ENCODE results near the gene MCRIP1. TPM values are rescaled to one million over a fixed set of nuclear protein-coding genes. Genes with fewer than 3 reads are reported as not detected.

Gene MCRIP1
- polyA plus RNA-seq, 1 of the 3 experiments (the other 2 are of a cell fraction) = 156 TPM

GRCh38 chr17:81868674-81869220 is 35.7 kb upstream of the MCRIP1 start:
- H3K4me2 ChIP-seq = peak overlapping the region; percentile 99

DNA sequence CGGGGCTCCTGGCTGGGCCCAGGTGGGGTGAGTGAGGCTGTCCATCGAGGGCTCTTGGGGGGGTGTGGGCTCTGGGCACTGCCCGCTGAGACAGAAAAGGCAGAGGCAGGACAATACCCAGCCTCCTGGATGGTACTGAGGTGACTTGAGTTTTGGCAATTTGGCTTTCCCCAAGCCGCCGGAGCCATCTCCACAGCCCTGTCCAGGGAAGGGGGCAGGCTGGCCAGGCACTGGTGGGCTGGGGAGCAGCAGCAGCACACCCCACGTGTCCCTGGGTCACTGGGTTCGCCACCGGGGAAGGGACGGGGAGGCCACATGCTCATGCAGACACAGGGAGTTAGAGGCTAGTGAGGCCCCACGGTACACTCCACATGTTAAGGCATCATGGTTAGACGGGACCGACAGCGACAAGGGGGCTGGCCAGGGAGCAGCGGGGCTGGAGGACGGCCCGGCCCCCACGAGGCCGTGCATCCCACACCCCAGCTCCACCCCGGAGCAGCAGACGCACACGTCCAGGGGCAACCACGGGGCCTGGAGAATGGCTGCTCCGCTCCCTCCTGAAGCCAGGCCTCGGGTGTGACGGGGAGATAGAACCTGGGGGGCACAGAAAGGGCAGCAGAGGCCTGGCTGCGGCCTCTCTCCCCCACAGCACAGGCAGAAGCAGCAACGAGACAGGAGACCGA is 35.0 kb upstream of the MCRIP1 start:
- Histone ChIP-seq H3K27ac (ENCODE audit: low read depth in 2 of 2, low read length in 1 of 2) (peak overlapping the region; percentile 86 to 95), H3K79me2 (ENCODE audit: insufficient read depth) (peaks cover 78% of the 10 kb centered on the region), H3K4me2 (peak overlapping the region; percentile 99; the same call in 1 of the 2 replicates), H3K27me3 (ENCODE audit: insufficient read depth) (no peaks in the 10 kb centered on the region), H2AFZ (ENCODE audit: low read depth) (no peak overlapping the region), H3K36me3 (replicated peaks in 1 of 2; ENCODE audit: control insufficient read depth in 1 of 2, insufficient read depth in 2 of 2, low read length in 1 of 2) (peaks cover 33 to 48% of the 10 kb centered on the region in 2 experiments), H3F3A (replicated peaks; ENCODE audit: insufficient read depth) (peaks cover 69% of the 10 kb centered on the region), H3K9me3 (no peaks in the 10 kb centered on the region), H3K4me3 (ENCODE audit: low read depth in 2 of 2, low read length in 1 of 2) (no peak overlapping the region; a peak in 1 of 4 replicates), H3K4me1 (ENCODE audit: control insufficient read depth in 1 of 2, insufficient read depth in 2 of 2, low read depth in 1 of 2, low read length in 1 of 2) (peaks cover 24 to 59% of the 10 kb centered on the region in 2 experiments; a peak in 3 of 4 replicates), H4K20me1 (ENCODE audit: insufficient read depth) (peaks cover 55% of the 10 kb centered on the region), H3K9me2 (no peaks in the 10 kb centered on the region), H3K9ac (peak overlapping the region; percentile 42; the same call in 1 of the 2 replicates)
- ChIA-PET CTCF (interaction anchor here (0.8 to 6.9 kb wide), 19 partner anchors 9 to 162 kb away, joined by 3 to 54 read pairs (median 10); partner anchors contain the start of genes ALYREF, ANAPC11, CENPX and LRRC45), POLR2A (interaction anchor here (1.1 to 2.5 kb wide), 2 partner anchors 43 to 58 kb away, joined by 3 to 9 read pairs; partner anchors contain the start of gene PCYT2)
- WGBS (ENCODE audit: low lambda C conversion rate) = 59% methylated on average over 21 of the region's 28 CpGs
- peak; percentile 51 for DNase-seq
- no peak for TF ChIP-seq MEF2A (IDR thresholded peaks at IDR 0.05; ENCODE audit: borderline replicate concordance, low read depth)
- peak; percentile 18; the same call in 1 of the 2 replicates for TF ChIP-seq JUND (IDR thresholded peaks at IDR 0.05)
- peak; percentile 44; the same call in 1 of the 2 replicates for TF ChIP-seq ZBTB33 (IDR thresholded peaks at IDR 0.05; ENCODE audit: borderline replicate concordance, low read depth)
- TF ChIP-seq, protein P1, sequence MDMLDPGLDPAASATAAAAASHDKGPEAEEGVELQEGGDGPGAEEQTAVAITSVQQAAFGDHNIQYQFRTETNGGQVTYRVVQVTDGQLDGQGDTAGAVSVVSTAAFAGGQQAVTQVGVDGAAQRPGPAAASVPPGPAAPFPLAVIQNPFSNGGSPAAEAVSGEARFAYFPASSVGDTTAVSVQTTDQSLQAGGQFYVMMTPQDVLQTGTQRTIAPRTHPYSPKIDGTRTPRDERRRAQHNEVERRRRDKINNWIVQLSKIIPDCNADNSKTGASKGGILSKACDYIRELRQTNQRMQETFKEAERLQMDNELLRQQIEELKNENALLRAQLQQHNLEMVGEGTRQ (IDR thresholded peaks at IDR 0.05; ENCODE audit: borderline replicate concordance, low read depth, low read length) = no peak
- no peak for TF ChIP-seq NRF1 (IDR thresholded peaks at IDR 0.05; ENCODE audit: low read depth, low read length)
- TF ChIP-seq, protein P2, sequence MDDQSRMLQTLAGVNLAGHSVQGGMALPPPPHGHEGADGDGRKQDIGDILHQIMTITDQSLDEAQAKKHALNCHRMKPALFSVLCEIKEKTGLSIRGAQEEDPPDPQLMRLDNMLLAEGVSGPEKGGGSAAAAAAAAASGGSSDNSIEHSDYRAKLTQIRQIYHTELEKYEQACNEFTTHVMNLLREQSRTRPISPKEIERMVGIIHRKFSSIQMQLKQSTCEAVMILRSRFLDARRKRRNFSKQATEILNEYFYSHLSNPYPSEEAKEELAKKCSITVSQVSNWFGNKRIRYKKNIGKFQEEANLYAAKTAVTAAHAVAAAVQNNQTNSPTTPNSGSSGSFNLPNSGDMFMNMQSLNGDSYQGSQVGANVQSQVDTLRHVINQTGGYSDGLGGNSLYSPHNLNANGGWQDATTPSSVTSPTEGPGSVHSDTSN (IDR thresholded peaks at IDR 0.05) = peak; percentile 2; the same call in 1 of the 2 replicates
- TF ChIP-seq POLR2AphosphoS5 (IDR thresholded peaks at IDR 0.05; ENCODE audit: low read depth, low read length) = peak; percentile 58; the same call in 1 of the 2 replicates
- peak; percentile 21 for TF ChIP-seq CHD2 (IDR thresholded peaks at IDR 0.05; ENCODE audit: low read length, partially characterized antibody)
- peak; percentile 43; the same call in 1 of the 2 replicates for TF ChIP-seq ELF1 (IDR thresholded peaks at IDR 0.05)
- no peak for TF ChIP-seq EP300 (IDR thresholded peaks at IDR 0.05; ENCODE audit: borderline replicate concordance in 1 of 2, low read depth in 1 of 2, low read length in 1 of 2)
- TF ChIP-seq SIN3A (IDR thresholded peaks at IDR 0.05; ENCODE audit: borderline replicate concordance, low read depth, low read length) = no peak

More at GRCh38 chr17:81868674-81869220, 35.7 kb upstream of the MCRIP1 start:
- ChIA-PET POLR2A (interaction anchor here (0.6 to 2.5 kb wide), 14 partner anchors 7 to 321 kb away, joined by 3 to 16 read pairs (median 4); partner anchors contain the start of genes ALYREF, ANAPC11, ARL16 and HGS), CTCF (interaction anchor here (0.6 to 6.9 kb wide), 53 partner anchors 8 to 230 kb away, joined by 3 to 54 read pairs (median 7); partner anchors contain the start of genes ALYREF, ANAPC11, CENPX and LRRC45)
- 56% methylated on average over 23 of the region's 30 CpGs for WGBS (ENCODE audit: low lambda C conversion rate)
- Histone ChIP-seq H3K79me2 (ENCODE audit: insufficient read depth) (peaks cover 72% of the 10 kb centered on the region), H3K4me3 (ENCODE audit: low read depth in 2 of 2, low read length in 1 of 2) (peak overlapping the region; percentile 83 to 97; a peak in 3 of 4 replicates), H3K36me3 (replicated peaks in 1 of 2; ENCODE audit: control insufficient read depth in 1 of 2, insufficient read depth in 2 of 2, low read length in 1 of 2) (peaks cover 27 to 42% of the 10 kb centered on the region in 2 experiments), H2AFZ (ENCODE audit: low read depth) (no peak overlapping the region), H3K9me3 (no peaks in the 10 kb centered on the region), H3K9me2 (no peaks in the 10 kb centered on the region), H3K27me3 (ENCODE audit: insufficient read depth) (no peaks in the 10 kb centered on the region), H3F3A (replicated peaks; ENCODE audit: insufficient read depth) (peaks cover 72% of the 10 kb centered on the region), H3K27ac (ENCODE audit: low read depth in 2 of 2, low read length in 1 of 2) (peak overlapping the region; percentile 86 to 95), H4K20me1 (ENCODE audit: insufficient read depth) (peaks cover 53% of the 10 kb centered on the region), H3K4me1 (ENCODE audit: control insufficient read depth in 1 of 2, insufficient read depth in 2 of 2, low read depth in 1 of 2, low read length in 1 of 2) (peaks cover 24 to 55% of the 10 kb centered on the region in 2 experiments; a peak in 3 of 4 replicates), H3K9ac (peak overlapping the region; percentile 98; the same call in 1 of the 2 replicates)
- TF ChIP-seq GATA2 (CRISPR knock-in tag; IDR thresholded peaks at IDR 0.05) (no peak), POLR2AphosphoS5 (IDR thresholded peaks at IDR 0.05; ENCODE audit: low read depth, low read length) (peak; percentile 85), FOSL2 (IDR thresholded peaks at IDR 0.05; ENCODE audit: borderline replicate concordance, low read depth) (peak; percentile 49; the same call in 1 of the 2 replicates), TEAD4 (IDR thresholded peaks at IDR 0.05; ENCODE audit: borderline replicate concordance, insufficient read depth) (no peak; the same call in 1 of the 2 replicates), SIN3A (IDR thresholded peaks at IDR 0.05; ENCODE audit: borderline replicate concordance, low read depth, low read length) (peak; percentile 54; the same call in 1 of the 2 replicates), FOXJ3 (CRISPR knock-in tag; IDR thresholded peaks at IDR 0.05) (0 out of 2 replicates have a peak, but pooled peaks have one; percentile 35)
- TF ChIP-seq, protein P2 (IDR thresholded peaks at IDR 0.05) = peak; percentile 85
- TF ChIP-seq, protein P3, sequence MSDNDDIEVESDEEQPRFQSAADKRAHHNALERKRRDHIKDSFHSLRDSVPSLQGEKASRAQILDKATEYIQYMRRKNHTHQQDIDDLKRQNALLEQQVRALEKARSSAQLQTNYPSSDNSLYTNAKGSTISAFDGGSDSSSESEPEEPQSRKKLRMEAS (IDR thresholded peaks at IDR 0.05; ENCODE audit: low read depth) = peak; percentile 45
- DNase-seq = peak; percentile 74
